ENCODE results near the gene CFAP53. TPM values are rescaled to one million over a fixed set of nuclear protein-coding genes. Genes with fewer than 3 reads are reported as not detected.

CFAP53 gene
- total and polyA plus RNA-seq, 8 donors: 0.20 to 6.3 (median 3.5) TPM

- DNase-seq: no peak
- no peak overlapping the region for H3K27ac ChIP-seq
- no peaks in the 10 kb centered on the region for H3K4me1 ChIP-seq
- no peaks in the 10 kb centered on the region for H3K9me3 ChIP-seq
- ATAC-seq: no peak
- peaks cover 11 to 44% of the 10 kb centered on the region in 2 donors for H3K27me3 ChIP-seq
- intact Hi-C loops (cut with DNase I): no loop called here
- no peaks in the 10 kb centered on the region for H3K36me3 ChIP-seq
- no peak for TF ChIP-seq CTCF (IDR thresholded peaks at IDR 0.05)
- H3K4me3 ChIP-seq: no peak overlapping the region
Measured at GRCh38 chr18:50188652-50189051, 77.6 kb downstream of the CFAP53 start.

- intact Hi-C loops (cut with DNase I): no loop called here
- Histone ChIP-seq H3K4me3 (no peak overlapping the region), H3K27ac (no peak overlapping the region), H3K9me3 (no peaks in the 10 kb centered on the region), H3K36me3 (no peaks in the 10 kb centered on the region), H3K27me3 (peaks cover 1 to 34% of the 10 kb centered on the region in 2 donors), H3K4me1 (no peaks in the 10 kb centered on the region)
- DNase-seq: no peak
- ATAC-seq: no peak
- TF ChIP-seq CTCF (IDR thresholded peaks at IDR 0.05): no peak
Measured at GRCh38 chr18:50187659-50188058, 78.6 kb downstream of the CFAP53 start.

- H3K9me3 ChIP-seq: no peaks in the 10 kb centered on the region
- intact Hi-C loops (cut with DNase I): no loop called here
- H3K4me3 ChIP-seq: no peak overlapping the region
- TF ChIP-seq CTCF (IDR thresholded peaks at IDR 0.05): no peak
- DNase-seq (no peak), ATAC-seq (no peak)
- H3K27me3 ChIP-seq: peaks cover 0 to 22% of the 10 kb centered on the region in 2 donors
- H3K36me3 ChIP-seq: no peaks in the 10 kb centered on the region
- no peaks in the 10 kb centered on the region for H3K4me1 ChIP-seq
- H3K27ac ChIP-seq: no peak overlapping the region
Measured at GRCh38 chr18:50186385-50186784, 79.9 kb downstream of the CFAP53 start.

GRCh38 chr18:50183556-50183955 lies 82.7 kb downstream of the CFAP53 start:
- no peak overlapping the region for H3K27ac ChIP-seq
- TF ChIP-seq CTCF (IDR thresholded peaks at IDR 0.05): no peak
- no peak overlapping the region for H3K4me3 ChIP-seq
- peaks cover 0 to 6% of the 10 kb centered on the region in 2 donors for H3K27me3 ChIP-seq
- intact Hi-C loops (cut with DNase I): no loop called here
- H3K4me1 ChIP-seq: no peaks in the 10 kb centered on the region
- no peaks in the 10 kb centered on the region for H3K36me3 ChIP-seq
- H3K9me3 ChIP-seq: no peaks in the 10 kb centered on the region
- no peak for ATAC-seq
- no peak for DNase-seq

- intact Hi-C loops (cut with DNase I): no loop called here
- no peak for DNase-seq
- no peak for TF ChIP-seq CTCF (IDR thresholded peaks at IDR 0.05)
Measured at GRCh38 chr18:50182511-50182910, 83.8 kb downstream of the CFAP53 start.

More at GRCh38 chr18:50182511-50182910, 83.8 kb downstream of the CFAP53 start:
- H3K9me3 ChIP-seq: no peaks in the 10 kb centered on the region
- ATAC-seq: no peak
- H3K36me3 ChIP-seq: no peaks in the 10 kb centered on the region
- no peak overlapping the region for H3K4me3 ChIP-seq
- peaks cover 0 to 6% of the 10 kb centered on the region in 2 donors for H3K27me3 ChIP-seq
- no peaks in the 10 kb centered on the region for H3K4me1 ChIP-seq
- no peak overlapping the region for H3K27ac ChIP-seq
